ENCODE measurements around the gene SREBF1. TPM values are rescaled to one million over a fixed set of nuclear protein-coding genes. Genes with fewer than 3 reads are reported as not detected.

SREBF1 gene
- 43.9 and 53.0 TPM in 2 replicates for total RNA-seq

DNA sequence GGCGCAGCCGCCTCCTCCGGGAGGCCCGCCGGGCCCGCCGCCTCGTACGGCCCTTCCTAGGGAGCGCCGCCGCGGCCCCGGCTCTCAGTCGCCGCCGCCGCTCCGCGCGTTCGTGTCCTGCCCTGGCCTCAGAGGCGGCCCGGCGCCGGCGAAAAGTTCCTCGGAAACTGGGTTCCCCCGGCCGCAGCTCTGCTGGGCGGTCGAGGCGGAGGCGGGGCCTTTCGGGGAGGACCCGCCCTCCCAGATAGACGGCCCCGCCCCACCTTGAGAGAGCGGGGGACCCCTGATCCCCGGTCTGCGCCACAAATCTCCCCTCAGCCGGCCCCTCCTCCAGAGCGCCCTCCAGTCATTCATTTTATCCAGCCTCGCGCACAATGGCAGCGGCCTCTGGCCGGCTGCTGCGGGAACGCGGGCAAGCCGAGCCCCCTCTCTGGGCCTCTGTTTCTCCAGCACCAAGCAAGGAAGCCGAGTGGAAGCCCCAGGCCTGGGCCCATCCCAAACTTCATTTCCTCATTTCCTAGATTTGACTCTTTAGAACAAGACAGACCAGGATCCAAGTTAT is at the start of gene SREBF1:
TSS of gene SREBF1 (minus strand) at position 169 of the 562 bp plus-strand sequence. CDS start 169 bp downstream, outside the sequence.
- DNase-seq (ENCODE audit: low read depth): no peak

- DNase-seq (ENCODE audit: low read depth): no peak
Measured at GRCh38 chr17:17886226-17886625, 49.4 kb upstream of the SREBF1 start.

- no peak for DNase-seq (ENCODE audit: low read depth)
Measured at GRCh38 chr17:17884391-17885357, 47.9 kb upstream of the SREBF1 start.

DNA sequence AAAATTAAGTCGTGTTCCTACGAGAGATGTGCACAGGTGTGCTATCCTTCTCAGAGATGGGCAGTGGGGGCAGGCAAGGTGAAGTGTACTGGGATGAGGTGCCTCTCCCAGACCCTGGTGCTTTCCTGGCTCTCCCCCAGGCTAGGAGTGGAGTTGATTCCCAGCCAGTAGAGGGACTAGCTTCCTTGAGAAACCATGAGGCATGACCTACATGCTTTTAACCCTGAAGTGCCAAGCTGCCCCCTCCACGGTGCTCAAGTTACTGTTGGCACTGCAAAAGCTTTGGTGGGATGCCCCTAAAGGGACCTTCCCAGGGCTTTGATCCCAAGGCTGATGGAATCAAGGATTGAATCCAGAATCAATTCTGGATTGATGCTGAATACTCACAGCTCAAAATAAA is 47.0 kb upstream of the SREBF1 start:
- no peak for DNase-seq (ENCODE audit: low read depth)

DNA sequence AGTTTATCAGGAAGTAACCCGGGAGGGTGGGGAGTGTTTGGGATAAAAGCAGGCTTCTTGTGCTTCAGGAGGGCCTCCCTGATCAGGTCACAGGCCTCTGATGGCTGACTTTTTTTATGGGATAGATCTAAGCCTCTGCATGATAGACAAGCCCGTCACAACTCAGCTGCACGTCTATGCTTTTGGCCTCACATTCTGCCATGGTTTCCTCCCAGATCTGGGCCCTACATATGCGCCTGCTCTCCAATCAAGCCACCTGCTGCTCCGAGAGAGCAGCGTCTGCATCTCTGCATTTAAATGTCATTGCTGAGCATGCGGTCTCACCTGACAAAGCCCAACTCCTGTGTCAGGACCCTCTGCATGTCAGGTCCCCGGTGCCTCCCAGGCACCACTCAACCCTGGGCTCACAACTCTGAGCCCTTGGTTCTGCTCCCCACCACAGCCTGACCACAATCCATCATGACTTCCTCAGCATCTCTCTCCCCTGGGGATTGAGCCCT is 45.3 kb upstream of the SREBF1 start:
- DNase-seq (ENCODE audit: low read depth): no peak

GRCh38 chr17:17880577-17881196 is 43.9 kb upstream of the SREBF1 start:
- DNase-seq (ENCODE audit: low read depth): no peak

DNA sequence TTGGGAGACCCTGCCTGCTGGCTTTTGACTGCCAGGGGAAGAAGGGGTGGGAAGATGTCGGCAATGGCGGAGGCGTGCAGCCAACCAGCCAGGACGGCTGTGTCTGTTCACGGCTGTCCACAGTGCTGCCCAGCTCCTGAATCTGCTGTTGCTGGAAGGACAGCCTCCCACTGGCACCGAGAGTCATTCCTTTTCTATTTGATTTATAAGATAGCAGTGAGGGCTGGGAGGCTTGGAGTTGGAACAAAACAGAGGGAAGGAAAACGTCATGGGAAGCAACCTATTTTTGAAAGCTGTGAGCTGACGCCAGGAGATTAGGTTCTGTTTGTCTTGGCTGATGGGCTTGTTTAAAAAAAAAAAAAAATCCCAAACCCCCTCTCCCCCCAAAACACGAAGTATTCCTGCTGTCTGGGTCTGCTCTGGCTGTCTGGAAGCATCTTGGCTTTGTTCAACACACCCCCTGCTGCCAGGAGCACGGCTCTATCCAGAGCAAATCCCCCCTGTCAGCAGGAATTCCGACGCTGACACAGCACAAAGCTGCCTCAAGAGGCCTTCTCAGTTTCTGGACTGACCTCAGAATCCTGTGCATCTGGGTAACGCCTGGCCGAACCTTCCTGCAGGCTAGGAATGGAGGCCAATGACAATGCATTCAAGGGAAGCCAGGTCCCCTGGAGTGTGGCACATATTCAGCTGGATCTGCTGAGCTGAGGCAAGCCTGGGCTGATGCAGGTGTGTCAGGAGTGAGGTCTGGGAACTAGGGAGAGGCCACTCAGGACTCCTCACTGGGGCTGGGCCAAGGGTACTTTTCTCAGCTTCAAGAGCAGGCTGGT is 41.0 kb upstream of the SREBF1 start:
- DNase-seq (ENCODE audit: low read depth): peak; percentile 25

DNA sequence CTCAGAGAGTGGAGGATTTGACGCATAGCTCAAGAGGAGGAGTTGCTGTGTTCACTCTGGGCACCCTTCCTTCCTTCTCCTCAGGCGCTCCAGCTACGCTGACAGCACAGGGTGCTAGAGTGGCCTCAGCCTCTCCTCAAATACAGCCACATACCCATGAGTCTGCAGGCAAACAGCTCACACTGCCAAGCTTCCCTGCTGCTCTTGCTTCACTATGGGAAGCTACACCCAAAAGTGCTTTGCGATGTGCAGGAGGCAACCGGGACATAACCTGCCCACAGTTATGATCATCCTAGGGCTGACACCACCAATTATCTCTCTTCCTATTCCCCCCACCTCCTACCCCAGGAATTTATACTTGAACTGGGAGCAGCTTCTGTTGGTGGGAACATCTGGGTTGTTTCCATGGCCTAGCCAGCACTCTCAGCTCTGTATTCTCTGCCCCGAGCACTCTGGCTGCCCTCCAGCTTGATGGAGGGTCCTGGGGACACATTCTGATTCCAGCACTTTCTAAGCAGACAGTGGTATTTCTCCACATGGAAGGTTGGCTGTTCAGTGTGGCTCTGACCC is 40.3 kb upstream of the SREBF1 start:
- DNase-seq (ENCODE audit: low read depth): no peak

DNA sequence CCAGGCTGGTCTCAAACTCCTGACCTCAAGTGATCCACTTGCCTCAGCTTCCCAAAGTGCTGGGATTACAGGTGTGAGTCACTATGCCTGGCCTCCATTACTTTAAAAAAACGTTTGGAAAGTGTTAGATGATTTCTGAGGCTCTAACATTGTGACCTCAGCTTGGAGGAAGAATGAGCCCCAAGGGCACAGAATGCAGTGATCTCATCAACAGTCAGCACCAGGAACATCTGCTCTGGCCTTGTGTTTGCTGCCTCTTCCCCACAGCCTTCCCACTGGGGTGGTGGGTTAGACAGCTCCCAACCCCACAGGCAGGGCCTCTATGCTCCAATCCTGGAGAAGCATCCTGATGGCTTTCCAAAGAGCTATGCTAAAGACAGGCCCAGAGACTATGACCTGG is 37.7 kb upstream of the SREBF1 start:
- DNase-seq (ENCODE audit: low read depth): peak; percentile 47

DNA sequence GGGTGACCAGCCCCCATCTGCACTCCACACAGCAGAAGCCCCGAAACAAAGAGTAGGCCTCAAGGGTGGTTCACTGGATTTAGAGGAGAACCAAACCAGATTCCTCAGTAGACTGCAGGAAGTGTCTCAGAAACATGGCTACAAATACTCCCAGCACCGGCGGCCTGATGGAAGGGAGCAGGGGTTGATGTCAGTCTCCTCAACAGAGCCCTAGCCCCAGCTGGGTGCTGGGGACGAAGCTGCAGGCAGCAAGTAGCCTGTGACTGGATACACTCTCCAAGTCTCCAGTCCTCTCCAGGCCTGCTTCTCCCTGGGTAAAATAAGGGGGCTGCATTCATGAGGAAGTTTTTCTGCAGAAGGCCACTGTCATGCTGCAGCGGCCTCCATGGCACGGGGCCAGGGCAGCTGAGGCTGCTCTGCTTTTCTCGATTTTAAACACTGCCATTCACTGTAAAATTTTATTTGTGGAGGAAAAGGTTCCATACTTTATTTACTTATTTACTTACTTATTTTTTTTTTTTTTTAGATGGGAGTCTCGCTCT is 36.7 kb upstream of the SREBF1 start:
- DNase-seq (ENCODE audit: low read depth): no peak

DNA sequence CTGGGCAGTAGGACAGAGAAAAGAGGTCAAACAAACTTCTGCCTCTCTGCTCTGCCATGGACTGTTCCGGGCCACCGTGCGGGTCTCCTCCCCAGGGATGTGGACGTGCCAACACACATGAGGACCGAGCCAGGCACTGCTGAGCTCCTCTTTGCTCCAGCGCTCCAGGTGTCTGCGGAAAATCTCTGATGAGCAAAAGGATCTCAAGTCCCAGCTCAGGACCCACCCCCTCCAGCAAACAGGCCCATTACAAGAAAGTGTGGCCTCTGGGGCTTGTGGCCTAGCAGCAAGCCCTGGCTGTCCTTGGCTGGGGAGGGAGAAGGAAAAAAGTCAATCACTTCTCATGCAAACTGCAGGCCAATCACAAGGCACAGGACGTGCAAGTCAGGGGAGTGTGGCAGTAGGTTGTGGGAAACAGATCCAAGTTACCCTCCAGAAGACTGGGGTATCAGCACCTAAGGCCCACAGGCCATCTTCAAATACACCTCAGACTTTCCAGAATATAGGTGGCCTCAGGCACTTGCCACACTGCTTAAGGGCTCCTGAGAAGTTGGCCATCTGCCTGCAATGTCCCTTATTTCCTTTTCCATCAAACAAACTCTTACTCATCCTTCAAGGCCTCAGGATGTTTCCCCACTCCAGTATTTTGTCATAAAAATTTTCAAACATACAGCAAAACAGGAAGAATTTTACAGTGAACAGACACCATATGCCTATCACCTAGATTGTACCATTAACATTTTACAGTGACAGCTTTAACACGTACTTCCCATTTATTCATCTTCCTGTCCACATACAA is 36.0 kb upstream of the SREBF1 start:
- no peak for DNase-seq (ENCODE audit: low read depth)

GRCh38 chr17:17871913-17872312 is 35.1 kb upstream of the SREBF1 start:
- DNase-seq (ENCODE audit: low read depth): no peak

DNA sequence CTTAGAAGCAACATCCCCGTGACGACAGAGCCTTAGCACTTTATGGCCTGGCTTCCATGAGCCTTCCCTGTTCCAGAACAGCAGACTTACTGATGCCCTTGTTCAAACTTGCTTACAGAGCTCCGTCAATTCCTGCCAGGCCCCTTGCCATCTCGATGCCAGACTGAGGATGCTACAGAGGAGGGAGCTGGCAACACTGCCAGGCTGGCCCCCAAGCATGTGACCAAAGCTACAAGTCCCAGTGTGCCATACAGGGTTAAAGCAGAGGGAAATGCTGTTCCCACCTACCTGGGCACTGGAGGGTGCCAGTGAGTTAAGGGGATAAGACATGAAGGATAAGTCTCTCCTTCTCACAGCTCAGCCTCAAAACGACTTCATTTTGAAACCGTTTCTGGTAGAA is 33.5 kb upstream of the SREBF1 start:
- no peak for DNase-seq (ENCODE audit: low read depth)

DNA sequence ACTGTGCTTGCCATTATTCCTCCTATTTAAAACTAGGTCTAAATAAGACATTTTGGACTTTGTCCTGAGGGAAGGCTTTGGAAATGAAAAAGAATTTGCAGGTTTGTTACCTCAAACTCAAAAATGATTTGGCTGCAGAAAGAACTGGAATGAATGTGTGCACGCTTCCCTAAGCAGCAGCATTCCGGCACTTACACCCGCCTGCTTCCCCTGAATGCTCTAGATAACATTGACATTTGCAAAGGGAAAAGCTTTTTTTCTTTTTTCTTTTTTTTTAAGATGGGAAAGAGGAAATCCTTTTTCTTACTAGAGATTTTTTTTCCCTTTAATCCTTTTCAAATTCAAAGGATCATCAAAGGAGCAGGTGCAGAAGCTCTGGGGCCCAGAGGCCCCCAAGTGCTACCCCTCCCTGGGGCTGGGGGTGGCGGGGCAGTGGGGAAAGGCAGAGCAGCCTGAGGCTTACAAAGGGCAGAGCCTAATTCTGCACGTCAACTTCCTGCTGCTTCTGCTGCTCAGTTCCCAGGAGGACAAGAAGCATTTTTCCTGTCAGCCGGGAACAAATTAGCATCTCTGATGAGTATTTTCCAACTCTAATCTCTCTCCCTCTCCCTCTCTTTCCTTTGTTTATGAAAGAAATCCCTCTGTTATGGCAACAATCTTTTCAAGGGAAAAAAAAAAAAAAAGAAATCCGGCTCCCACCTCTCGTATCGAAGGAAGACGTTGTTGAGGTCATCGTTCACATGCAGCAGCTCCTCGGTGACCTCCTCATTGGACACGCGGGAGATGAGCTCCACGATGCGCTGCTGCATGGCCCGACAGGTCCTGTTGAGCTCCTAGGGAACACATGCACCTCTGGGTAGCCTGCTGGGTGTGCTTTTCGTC is 32.1 kb upstream of the SREBF1 start:
- no peak for DNase-seq (ENCODE audit: low read depth)

GRCh38 chr17:17866897-17867296 is 30.1 kb upstream of the SREBF1 start:
- no peak for DNase-seq (ENCODE audit: low read depth)

DNA sequence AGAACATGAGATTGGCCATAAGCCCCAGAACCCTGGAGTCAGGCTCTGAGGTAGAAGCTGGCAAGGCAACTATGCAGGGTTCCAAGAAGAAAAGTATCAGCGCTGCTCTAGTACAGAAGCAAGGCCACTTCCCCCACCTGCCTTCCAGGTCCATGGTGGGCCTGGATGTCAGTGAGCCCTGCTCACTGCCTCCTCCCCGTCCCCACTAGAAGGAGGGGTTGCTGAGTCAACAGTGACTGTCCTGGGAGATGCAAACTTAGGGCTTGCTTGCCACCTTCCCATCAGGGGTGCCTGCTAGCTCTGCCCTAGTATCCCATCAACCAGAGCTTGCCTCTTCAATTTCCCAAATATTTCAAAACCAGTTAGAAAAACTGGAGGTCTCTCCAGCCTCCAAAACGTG is 29.6 kb upstream of the SREBF1 start:
- DNase-seq (ENCODE audit: low read depth): no peak

GRCh38 chr17:17865035-17865434 is 28.2 kb upstream of the SREBF1 start:
- no peak for DNase-seq (ENCODE audit: low read depth)

GRCh38 chr17:17860766-17861107 is 24.0 kb upstream of the SREBF1 start:
- no peak for DNase-seq (ENCODE audit: low read depth)
